GM21423 (cell line): ENCODE measurements around the gene ZNF354C.
A peak's percentile ranks its signal among the peaks of the same experiment; 100 is the strongest.
"Not testable (repeated sequence)": the region's sequence is repeated elsewhere in the genome, so short reads cannot be mapped to it uniquely, and the experiment has no call there.

ENCODE experiments used
- ATAC-seq: cut with Tn5 transposase; IDR thresholded peaks from one replicate; pipeline ENCODE4 v1.9.1; 2021; ENCODE audit warnings: mild to moderate bottlenecking, moderate library complexity; ENCODE audit not compliant: unreplicated experiment

Gene ZNF354C

DNA sequence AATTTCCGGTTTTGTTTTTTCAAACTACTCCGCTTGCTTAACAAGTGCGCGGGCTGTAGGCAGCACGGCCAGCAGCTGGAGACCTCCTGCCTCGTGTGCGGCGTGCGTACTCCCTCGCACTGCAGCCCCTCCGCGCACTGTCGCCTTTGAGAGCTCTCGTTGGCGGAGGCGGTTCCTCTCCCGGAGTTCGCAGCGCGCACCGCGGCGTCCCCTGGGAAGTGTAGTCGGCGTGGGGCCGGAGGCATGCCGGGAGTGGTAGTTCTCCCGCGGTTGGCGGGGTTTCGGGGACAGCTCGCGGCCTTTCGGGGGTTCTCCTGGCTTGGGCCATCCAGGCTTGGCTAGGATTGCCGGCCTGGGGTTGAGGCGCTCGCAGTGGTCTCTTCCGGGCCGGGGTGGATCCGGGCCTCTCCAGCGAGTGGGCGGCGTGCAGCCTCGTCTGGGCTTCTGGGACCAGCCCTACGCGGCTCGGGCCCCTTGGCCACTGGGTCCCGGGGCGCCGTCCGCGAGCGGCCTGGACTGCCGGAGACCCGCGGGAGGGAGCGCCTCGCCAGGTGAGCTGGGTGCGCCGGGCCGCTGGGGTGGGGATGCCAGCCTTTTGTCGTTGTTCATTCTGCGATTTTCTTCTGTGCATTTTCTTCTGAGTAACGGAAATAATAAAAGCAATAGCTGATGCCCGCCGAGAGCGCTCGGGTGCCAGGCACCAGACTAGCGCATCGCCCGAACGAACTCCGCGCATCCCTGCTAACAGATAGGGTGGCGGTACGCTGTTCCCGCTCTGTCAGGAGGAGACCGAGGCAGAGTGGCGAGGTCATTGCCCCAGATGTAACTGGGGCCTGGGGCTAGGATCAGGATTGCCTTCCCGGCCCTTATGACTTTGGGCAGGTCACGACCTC lies at the start of gene ZNF354C:
TSS of gene ZNF354C (plus strand) at position 258 of the 893 bp plus-strand sequence. CDS start 1,696 bp downstream, outside the sequence.
- ATAC-seq = peak; percentile 97

DNA sequence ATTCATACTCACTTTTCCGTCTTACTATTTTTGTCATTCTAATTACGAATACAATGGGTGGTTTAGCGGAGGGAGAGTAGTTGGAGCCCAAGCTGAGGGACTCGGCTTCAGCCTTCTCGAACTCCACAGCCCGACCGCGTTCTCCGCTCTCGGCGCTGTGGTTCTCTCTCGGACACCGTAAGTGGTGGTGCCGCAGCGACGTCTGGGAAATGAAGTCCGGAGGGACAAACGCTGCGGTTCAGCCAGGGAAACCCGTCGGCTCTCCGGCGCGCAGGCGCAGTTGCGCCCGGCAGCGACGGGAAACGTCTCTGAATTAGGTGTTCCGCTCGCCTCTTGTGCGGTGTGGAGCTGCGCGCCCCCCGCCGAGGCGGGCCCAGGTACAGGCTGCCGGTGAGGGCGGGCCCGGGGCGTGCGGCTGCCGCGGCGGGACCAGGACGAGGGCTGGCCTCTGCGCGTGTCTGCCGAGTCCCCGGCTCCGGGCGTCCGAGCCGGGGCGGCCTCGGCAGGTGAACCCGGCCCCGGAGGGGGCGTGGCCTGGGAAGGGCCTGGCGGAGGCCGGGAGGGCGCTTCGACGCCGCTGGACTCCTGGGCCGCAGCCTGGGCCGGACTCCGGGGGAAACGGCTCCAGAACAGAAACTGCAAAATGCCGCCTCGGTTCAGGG lies 36.5 kb upstream of the ZNF354C start, which contains the start of gene ZNF879:
TSS of gene ZNF879 (plus strand) at position 277 of the 662 bp plus-strand sequence. CDS start 1,201 bp downstream, outside the sequence.
- peak; percentile 95 for ATAC-seq

DNA sequence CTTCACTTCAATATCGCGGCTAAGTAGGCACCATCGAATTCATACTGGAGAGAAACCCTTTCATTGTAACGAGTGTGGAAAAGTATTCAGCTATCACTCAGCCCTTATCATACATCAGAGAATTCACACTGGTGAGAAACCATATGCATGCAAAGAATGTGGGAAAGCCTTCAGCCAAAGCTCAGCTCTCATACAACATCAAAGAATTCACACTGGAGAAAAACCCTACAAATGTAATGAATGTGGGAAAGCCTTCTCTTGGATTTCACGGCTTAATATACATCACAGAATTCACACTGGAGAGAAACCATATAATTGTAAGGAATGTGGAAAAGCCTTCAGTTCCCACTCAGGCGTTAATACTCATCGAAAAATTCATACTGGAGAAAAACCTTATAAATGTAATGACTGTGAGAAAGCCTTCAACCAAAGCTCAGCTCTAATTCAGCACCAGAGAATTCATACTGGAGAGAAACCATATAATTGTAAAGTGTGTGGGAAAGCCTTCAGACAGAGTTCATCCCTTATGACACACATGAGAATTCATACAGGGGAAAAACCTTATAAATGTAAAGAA lies 27.1 kb upstream of the ZNF354C start:
- no peak for ATAC-seq

DNA sequence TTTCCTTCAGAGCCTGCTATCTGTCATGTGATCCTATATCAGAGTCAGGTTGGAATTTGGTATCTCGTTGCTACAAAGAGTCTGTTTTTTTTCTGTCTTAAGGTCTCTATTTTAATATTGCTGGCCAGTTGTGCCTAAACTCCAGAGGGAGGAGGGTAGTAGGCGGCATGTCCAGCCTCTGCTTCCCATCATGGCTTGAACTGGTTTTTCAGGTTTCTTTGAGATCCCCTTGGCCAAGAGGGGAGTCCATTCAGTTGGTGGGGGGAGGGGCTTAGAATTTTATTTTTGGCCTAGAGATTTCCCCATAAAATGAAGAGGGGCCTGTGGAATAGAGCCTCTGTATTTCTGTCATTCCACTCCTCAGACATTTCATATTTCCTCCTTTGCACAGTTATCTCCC lies 15.4 kb upstream of the ZNF354C start:
- ATAC-seq = no peak

DNA sequence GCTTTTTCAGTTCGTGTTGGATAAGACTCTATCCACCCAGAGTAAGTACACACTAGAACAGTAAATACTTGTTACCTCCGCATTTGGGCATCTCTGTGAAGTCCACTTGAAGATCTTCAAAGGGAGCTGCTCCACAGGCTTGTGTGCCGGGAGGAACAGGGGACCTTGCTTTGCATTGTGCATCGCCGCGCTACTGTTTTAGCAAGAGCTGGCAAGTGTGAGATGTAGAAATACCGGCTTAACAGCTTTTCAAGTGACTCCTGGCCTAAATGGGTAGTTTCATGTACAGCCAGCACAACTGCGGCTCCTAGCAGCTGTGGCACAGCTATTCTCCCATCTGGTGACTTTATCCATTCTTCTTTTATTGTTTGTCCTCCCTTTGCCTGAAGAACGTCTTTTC lies 8.4 kb upstream of the ZNF354C start:
- ATAC-seq = no peak

DNA sequence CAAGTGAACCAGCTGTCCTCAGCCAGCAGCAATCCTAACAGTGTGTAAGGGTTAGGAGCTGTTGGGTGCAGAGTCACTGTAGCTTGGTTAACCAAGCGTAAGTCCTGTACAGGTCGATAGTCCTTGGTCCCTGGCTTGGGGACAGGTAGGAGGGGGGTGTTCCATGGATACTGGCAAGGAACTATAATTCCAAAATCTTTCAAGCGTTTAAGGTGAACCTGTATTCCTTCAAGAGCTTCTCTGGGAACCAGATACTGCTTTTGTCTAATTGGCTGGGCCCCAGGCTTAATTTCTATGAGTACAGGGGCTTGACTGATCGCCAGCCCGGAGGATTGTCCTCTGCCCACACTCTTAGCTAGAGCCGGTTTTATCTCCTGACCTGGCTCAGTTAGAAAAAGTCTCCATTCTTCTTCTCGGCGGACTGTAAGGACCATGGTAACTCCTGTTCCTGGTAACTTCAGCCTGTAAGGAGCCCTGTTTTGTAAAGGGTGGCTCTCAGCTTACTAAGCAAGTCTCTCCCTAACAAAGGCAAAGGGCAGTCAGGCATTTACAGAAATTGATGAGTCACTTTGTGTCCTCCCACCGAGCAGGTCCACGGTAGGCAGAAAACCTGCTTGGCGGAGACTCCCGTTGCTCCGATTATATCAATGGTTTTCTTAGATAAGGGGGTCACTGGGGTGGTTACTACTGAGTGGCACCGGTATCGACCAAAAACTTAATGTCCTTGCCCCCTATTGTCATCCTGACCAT lies 6.0 kb upstream of the ZNF354C start:
- no peak for ATAC-seq

DNA sequence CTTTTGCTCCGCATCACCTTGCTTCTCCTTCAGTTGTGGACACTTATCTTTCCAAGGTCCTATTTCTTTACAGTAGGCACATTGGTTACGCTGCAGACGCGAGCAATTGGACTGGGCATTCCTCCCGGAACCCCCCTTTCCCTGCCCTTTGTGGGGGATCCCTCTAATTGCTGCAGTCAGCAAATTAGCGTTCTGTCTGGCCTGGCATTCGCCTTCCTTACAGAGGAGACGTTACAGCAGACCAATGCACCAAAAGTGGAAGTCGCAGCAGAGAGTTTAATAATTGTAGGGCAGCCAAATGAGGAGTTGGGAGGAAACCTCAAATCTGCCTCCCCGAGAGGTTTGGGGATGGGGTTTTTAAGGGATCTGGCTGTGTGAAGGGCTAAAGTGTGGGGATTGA lies 5.3 kb upstream of the ZNF354C start:
- ATAC-seq = no peak

DNA sequence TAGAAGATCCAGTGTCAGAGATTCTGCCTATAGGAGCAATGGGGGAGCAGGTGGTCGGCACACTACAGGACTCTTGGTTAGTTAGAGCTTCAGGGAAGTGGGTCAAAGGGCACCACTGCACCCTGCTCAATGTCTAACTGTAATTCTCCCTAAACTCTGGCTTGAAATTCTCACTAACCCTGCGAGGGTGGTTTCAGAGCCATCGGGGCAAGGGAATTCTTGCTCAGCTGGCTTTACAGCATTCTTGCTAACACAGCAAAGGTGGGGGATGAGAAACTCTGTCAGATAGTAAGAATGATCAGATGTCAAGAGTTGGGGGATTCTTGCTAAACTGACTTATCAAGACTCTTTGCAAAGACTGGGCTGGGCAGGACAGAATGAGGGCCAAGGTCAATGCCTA lies 4.7 kb upstream of the ZNF354C start:
- ATAC-seq = no peak

DNA sequence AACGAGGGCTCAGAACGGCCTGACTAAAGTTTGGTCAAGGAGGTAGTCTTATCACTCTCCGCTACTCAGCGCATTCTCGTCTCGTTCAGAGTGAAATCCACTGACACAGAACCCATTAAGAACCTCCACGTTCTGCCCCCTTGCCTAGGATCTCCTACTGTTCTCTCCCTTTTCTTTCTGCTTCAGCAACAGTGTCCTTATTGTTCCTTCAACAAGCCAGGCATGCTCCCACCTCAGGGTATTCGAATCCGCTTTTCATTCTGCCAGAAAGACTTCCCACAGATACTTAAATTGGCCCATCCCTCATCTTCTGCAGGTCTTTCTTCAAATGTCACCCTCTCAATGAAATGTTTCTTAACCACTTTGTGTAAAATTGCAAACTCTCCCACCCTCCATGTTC lies 4.3 kb upstream of the ZNF354C start:
- ATAC-seq = no peak

DNA sequence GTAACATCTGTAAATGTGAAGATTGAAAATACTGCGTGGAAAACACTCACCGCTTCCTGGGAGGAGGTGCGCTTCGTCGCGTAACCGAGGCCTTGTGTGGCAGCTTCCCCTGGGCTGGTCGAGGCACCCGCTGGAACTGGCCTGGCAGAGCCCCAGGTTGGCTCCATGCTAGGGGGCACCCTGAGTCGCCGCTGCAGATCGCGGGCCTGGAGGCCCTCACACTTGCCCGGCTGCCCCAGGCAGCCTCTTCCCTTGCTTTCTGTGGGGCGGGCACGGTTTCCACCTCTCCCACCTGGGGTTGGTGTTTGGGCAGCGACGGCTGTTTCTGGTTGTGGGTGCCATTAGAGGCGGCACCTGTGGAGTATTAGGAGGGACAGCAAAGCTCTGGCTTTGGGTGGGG lies 852 bp downstream of the ZNF354C start:
- ATAC-seq = no peak

DNA sequence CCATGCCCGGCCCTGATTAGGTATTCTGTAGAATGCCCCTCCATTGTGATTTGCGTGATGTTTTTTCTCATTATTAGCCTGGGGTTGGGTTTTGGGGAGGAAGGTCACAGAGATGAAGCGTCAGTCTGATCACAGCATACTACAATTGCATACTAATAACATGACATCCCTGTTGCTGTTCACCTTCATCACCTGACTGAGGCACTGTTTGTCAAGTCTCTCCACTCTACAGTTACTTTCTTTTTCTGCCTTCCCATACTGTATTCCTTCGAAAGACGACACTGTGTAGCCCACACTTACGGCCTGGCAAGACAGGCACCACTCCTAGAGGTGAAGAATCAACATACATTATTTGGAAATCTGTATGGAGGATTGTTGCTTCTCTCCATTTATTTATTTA lies 5.5 kb downstream of the ZNF354C start:
- ATAC-seq = no peak

DNA sequence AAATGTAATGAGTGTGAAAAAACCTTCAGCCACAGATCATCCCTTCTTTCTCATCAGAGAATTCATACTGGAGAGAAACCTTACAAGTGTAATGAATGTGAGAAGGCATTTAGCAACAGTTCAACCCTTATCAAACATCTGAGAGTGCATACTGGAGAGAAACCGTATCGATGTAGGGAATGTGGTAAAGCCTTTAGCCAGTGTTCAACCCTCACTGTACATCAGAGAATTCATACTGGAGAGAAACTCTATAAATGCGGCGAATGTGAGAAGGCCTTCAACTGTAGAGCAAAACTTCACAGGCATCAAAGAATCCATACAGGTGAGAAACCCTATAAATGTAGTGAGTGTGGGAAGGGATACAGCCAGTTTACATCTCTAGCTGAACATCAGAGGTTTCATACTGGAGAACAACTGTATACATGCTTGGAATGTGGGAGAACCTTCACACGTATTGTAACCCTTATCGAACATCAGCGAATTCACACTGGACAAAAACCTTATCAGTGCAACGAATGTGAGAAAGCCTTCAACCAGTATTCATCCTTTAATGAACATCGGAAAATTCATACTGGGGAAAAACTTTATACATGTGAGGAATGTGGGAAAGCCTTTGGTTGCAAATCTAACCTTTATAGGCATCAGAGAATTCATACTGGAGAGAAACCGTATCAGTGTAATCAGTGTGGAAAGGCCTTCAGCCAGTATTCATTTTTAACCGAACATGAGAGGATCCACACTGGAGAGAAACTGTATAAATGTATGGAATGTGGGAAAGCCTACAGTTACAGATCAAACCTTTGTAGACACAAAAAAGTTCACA lies 19.2 kb downstream of the ZNF354C start:
- no peak for ATAC-seq

DNA sequence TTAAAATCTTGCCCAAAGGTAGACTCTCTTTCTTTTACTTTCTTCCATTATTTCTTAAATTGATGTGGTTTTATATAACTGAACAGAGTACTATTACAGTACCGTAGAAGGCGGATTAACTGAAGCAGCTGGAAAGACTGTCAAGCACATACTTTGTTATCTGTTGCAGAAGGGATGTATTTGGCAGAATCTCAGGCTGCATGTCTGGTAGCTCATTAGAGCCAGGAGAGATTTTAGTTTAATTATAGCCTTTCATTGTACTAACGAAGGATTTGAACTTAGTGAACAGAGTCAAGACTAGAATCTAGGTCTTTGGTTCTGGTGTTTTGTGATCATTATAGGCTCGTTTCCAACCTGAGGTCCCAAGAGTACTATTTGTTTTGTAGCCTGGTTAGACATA lies 20.6 kb downstream of the ZNF354C start:
- no peak for ATAC-seq

DNA sequence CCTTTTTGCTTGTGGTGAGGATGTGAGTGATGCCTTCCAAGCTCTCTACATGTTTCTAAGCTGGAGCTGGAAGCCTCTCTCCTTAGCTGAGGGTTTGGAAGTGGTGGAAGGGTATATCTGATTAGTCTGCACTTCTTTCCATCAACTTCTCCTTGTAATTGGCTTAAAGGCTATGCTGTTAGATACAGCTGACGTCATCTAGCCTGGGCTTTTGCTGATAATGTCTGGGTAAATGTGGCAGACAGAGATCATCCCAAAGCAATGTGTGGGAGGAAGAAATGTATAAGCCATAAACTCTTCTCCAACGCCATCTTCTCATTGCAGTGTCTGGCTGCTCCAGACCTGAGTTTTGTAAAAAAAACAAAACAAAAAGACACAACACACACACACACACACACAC lies 29.3 kb downstream of the ZNF354C start:
- no peak for ATAC-seq

DNA sequence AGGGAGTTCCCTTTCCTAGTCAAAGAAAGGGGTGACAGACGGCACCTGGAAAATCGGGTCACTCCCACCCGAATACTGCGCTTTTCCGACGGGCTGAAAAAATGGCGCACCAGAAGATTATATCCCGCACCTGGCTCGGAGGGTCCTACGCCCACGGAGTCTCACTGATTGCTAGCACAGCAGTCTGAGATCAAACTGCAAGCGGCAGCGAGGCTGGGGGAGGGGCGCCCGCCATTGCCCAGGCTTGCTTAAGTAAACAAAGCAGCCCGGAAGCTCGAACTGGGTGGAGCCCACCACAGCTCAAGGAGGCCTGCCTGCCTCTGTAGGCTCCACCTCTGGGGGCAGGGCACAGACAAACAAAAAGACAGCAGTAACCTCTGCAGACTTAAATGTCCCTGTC lies 41.1 kb downstream of the ZNF354C start:
- ATAC-seq = not testable (repeated sequence)

DNA sequence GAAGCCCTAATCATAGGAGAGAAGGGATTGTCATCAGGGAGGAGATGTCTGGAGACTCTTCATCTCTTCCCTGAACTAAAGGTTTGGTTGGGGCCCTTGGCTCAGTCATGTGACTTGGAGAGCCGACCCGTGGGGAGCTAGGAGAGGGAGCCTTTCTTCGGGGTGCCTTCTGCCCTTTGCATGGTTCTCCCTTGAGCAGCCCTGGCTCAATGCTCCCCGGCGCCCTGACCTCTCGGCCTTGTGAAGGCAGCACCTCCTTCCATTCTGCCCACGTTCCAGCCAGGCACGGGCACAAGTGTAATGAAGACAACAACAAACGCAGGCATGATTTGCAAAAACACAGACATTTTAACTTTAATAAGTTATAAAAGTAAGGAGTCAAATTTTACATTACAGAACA lies 50.4 kb downstream of the ZNF354C start:
- ATAC-seq = no peak

DNA sequence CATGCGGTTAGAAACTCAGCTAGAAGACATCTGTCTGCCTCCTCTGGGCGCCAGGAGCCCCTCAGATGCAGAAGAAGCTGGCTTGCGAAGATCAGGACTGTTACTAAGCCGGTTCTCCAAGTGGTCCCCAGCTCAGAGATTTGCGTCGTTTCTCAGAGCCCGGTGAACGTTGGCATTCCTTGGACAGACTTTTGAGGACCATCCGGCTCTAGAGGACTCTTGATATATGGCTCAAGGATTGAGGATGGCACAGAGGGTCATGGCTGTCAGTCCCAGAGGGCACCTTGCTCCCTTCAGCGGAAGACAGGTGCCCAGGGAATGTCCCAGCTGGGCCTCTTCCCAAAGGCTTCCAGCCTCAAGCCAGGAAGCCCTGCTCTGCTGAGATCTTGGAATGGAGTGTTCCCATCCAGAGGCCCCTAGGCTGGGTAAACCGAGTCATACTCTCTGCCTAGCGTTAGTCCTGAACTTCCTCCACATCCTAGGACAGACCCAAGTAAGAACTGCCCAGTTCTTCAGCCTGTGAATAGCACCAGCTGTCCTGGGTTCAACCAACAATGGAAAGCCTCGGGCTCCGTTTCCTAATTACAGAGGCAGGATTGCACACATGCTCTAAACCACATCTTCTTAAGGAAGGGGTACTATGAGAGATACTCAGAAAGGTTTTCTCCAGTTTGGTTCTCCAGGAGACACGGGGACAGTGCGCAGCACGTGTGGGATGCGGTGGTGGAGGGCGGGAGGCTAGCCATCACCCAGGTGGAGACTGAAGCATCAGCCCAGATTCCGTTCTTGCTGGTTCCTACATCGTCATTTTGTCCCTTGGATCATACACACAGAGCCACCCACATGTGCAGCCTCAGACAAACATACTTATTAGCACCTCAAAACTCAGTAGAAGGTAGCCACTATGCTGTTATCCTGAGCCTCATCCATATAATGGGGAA lies 51.4 kb downstream of the ZNF354C start:
- no peak for ATAC-seq

DNA sequence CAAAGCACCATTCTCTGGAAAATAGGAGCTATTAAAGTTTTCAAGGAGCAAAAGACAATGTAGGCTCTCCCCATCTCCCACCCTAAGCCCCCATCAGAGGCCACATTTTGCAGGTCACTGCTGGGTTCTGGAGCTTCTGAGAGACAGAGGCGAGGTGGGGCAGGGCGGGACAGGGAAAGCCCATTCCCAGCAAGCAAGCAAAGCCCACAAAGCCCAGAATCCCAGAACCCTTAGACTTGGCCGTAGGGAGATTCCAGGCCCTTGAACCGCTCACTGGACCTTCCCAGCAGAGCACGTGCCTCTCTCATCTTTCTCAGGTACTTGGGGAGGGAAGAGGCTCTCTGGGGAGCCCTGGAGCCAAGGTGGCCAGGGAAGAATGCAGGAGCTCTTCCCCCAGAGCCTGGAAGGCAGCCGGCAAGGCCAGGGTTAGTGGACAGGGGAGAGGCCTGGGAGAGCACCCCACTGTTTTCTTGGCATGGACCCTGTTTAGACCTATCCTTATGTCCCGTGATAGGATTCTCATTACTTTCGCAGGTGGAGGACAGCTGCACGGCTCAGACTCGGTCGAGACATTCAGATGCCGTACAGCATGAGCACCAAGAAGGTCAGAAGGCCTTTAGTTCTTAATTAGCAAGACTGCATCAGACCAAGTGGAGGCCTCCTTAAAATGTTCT lies 52.4 kb downstream of the ZNF354C start:
- ATAC-seq = no peak

DNA sequence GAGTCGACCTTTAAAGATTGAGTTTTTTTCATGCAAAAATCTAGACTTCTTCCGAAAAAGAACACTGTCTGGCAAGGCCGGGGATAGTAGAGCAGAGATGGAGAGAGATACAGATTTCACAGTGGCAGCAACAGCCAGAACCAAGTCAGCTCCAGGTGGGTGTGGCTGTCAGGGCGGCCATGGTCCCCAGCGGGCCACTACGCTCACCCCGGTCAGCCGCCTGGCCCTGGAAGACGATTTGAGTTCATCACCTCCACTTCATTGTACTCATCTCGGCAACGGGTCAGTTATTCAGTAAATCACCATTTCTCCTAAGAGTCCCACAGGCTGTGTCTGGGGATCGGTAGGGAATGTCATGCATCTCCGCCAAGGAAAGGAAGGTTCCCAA lies 53.0 kb downstream of the ZNF354C start:
- no peak for ATAC-seq
